Mesenchymal stem cell (in vitro differentiated cells and primary cell): ENCODE data around the gene PRR20B. TPM values are rescaled to one million over a fixed set of nuclear protein-coding genes. Genes with fewer than 3 reads are reported as not detected.
"Not testable (repeated sequence)": the region's sequence is repeated elsewhere in the genome, so short reads cannot be mapped to it uniquely, and the experiment has no call there.

Experiments
- DNase-seq: peaks from one replicate; pipeline ENCODE4 v3.0.0-alpha.2; 2013
- H2AFZ ChIP-seq: one replicate; pipeline ENCODE4 v1.6.1; 2013; ENCODE audit warnings: low read depth, mild to moderate bottlenecking, control low read depth, inconsistent platforms, low read length, moderate library complexity
- H2AK5ac ChIP-seq: 2 replicates; pipeline ENCODE4 v1.6.1; 2013; ENCODE audit warnings: low read length, moderate library complexity, mild to moderate bottlenecking, inconsistent platforms; ENCODE audit not compliant: severe bottlenecking
- H2BK120ac ChIP-seq: one replicate; pipeline ENCODE4 v1.6.1; 2013; ENCODE audit warnings: low read depth, mild to moderate bottlenecking, inconsistent platforms, low read length, moderate library complexity
- H2BK12ac ChIP-seq, 2 experiments: one replicate each; pipeline ENCODE4 v1.6.1; 2013; ENCODE audit warnings: inconsistent platforms in 2 of 2, low read length in 2 of 2, mild to moderate bottlenecking in 2 of 2, moderate library complexity in 2 of 2, control low read depth in 1 of 2
- H2BK15ac ChIP-seq: one replicate; pipeline ENCODE4 v1.6.1; 2013; ENCODE audit warnings: mild to moderate bottlenecking, low read depth, inconsistent platforms; ENCODE audit not compliant: poor library complexity, severe bottlenecking
- H2BK5ac ChIP-seq: 2 replicates; pipeline ENCODE4 v1.6.1; 2013; ENCODE audit warnings: low read depth, mild to moderate bottlenecking, low read length, control low read depth, inconsistent platforms; ENCODE audit not compliant: poor library complexity, severe bottlenecking
- H3K14ac ChIP-seq, 2 experiments: one replicate each; pipeline ENCODE4 v1.6.1; 2013; ENCODE audit warnings: inconsistent platforms in 2 of 2, low read length in 2 of 2, control low read depth in 1 of 2, mild to moderate bottlenecking in 1 of 2, moderate library complexity in 1 of 2
- H3K18ac ChIP-seq, 2 experiments: one replicate each; pipeline ENCODE4 v1.6.1; 2013; ENCODE audit warnings: inconsistent platforms in 2 of 2, low read length in 2 of 2, control low read depth in 1 of 2, low read depth in 1 of 2, mild to moderate bottlenecking in 1 of 2
- H3K23ac ChIP-seq, 2 experiments: one replicate each; pipeline ENCODE4 v1.6.1; 2013; ENCODE audit warnings: inconsistent platforms in 2 of 2, low read length in 2 of 2, mild to moderate bottlenecking in 2 of 2, moderate library complexity in 2 of 2, control low read depth in 1 of 2
- H3K27ac ChIP-seq: 2 replicates; pipeline ENCODE4 v1.5.1; 2013; ENCODE audit warnings: mild to moderate bottlenecking, moderate library complexity, low read length, control low read depth, inconsistent platforms; ENCODE audit not compliant: poor library complexity, severe bottlenecking
- H3K27me3 ChIP-seq, 2 experiments: 2 replicates each; pipeline versions ENCODE4 v1.6.1 to v1.7.0; 2013; ENCODE audit warnings: low read length in 2 of 2, mild to moderate bottlenecking in 2 of 2, moderate library complexity in 2 of 2, control low read depth in 1 of 2, inconsistent platforms in 1 of 2; ENCODE audit not compliant: control insufficient read depth in 1 of 2, insufficient read depth in 1 of 2
- H3K36me3 ChIP-seq, 2 experiments: 2 replicates each; pipeline versions ENCODE4 v1.6.1 to v1.7.0; 2013; ENCODE audit warnings: low read length in 2 of 2, control low read depth in 1 of 2, inconsistent platforms in 1 of 2, low read depth in 1 of 2, mild to moderate bottlenecking in 1 of 2; ENCODE audit not compliant: insufficient read depth in 2 of 2, control insufficient read depth in 1 of 2
- H3K4ac ChIP-seq, 2 experiments: one replicate each; pipeline ENCODE4 v1.6.1; 2013; ENCODE audit warnings: inconsistent platforms in 2 of 2, low read length in 2 of 2, mild to moderate bottlenecking in 2 of 2, moderate library complexity in 2 of 2, control low read depth in 1 of 2, low read depth in 1 of 2
- H3K4me1 ChIP-seq: 2 replicates; pipeline ENCODE4 v1.6.1; 2013; ENCODE audit warnings: low read depth, low read length, control low read depth; ENCODE audit not compliant: control insufficient read depth, insufficient read depth
- H3K4me2 ChIP-seq: 2 replicates; pipeline ENCODE4 v1.6.1; 2013; ENCODE audit warnings: low read length, mild to moderate bottlenecking, inconsistent platforms; ENCODE audit not compliant: poor library complexity, severe bottlenecking
- H3K4me3 ChIP-seq, 2 experiments: 2 replicates each; pipeline versions ENCODE4 v1.5.1 to v1.7.0; 2013; ENCODE audit warnings: low read length in 2 of 2, mild to moderate bottlenecking in 2 of 2, control low read depth in 1 of 2, low read depth in 1 of 2; ENCODE audit not compliant: insufficient read depth in 1 of 2
- H3K79me1 ChIP-seq: replicated peaks from 2 replicates; pipeline ENCODE4 v1.6.1; 2013; ENCODE audit warnings: mild to moderate bottlenecking, control low read depth, low read length, inconsistent platforms; ENCODE audit not compliant: poor library complexity, severe bottlenecking
- H3K9ac ChIP-seq: 2 replicates; pipeline ENCODE4 v1.7.0; 2013; ENCODE audit warnings: mild to moderate bottlenecking, low read length, moderate library complexity
- H3K9me3 ChIP-seq: 2 replicates; pipeline ENCODE4 v1.7.0; 2013; ENCODE audit warnings: mild to moderate bottlenecking, low read length; ENCODE audit not compliant: control insufficient read depth
- H4K8ac ChIP-seq: one replicate; pipeline ENCODE4 v1.6.1; 2013; ENCODE audit warnings: inconsistent platforms, mild to moderate bottlenecking, low read length, moderate library complexity
- H4K91ac ChIP-seq: one replicate; pipeline ENCODE4 v1.6.1; 2013; ENCODE audit warnings: mild to moderate bottlenecking, low read length, inconsistent platforms
- WGBS: methylation state at CpG from one replicate; pipeline ENCODE4 v1.1.7; 2013; ENCODE audit warnings: mixed read lengths; 5-methylcytosine and 5-hydroxymethylcytosine counted together
- polyA plus RNA-seq, 2 experiments: library from polyadenylated mRNA; stranded (reverse); fragments of 200-250 nt; gene quantifications; one replicate each; pipeline ENCODE4 v1.2.3, GENCODE V29; 2013

The PRR20B gene
- not detected for polyA plus RNA-seq (2013, experiment 1 of 2)
- not detected for polyA plus RNA-seq (2013, experiment 2 of 2)

DNA sequence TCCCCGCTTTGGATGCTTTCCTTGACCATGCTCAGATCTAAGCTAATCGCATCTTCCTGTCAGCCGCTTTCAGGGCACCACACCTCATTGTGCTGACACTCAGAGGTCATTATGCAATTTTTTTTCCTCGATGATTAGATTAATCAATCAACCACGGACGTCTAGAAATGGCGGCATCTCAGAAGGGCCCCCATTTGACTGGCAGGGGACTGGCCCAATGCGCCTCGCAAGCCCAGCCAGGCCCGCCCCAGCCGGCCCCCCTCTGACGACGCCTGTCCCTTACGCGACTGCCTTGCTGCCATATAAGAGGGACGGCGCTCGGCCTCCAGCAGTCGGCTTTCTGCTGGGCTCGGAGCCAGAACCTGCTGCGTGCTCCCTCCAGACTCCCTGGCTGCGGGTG lies at the start of gene PRR20B:
TSS of gene PRR20B (plus strand) at position 301 of the 400 bp plus-strand sequence. CDS start 387 bp downstream, outside the sequence.
- not testable (repeated sequence) for H3K79me1 ChIP-seq, H3K4me3 ChIP-seq, H3K18ac ChIP-seq, H4K8ac ChIP-seq, H3K9ac ChIP-seq, H2BK5ac ChIP-seq, H2BK120ac ChIP-seq, H4K91ac ChIP-seq, H3K9me3 ChIP-seq, H3K27ac ChIP-seq, H3K27me3 ChIP-seq, H3K23ac ChIP-seq, H3K14ac ChIP-seq, H3K4ac ChIP-seq, H2AFZ ChIP-seq, H3K4me1 ChIP-seq, H3K4me2 ChIP-seq, H2AK5ac ChIP-seq, DNase-seq, H2BK12ac ChIP-seq, H3K36me3 ChIP-seq, H2BK15ac ChIP-seq
- no CpG with 5 or more reads among the region's 22 CpGs for WGBS

- H2BK5ac ChIP-seq, result no peak overlapping the region
- H3K4ac ChIP-seq, result no peak overlapping the region
- no peaks in the 10 kb centered on the region for H3K79me1 ChIP-seq
- no peak overlapping the region for H3K4me3 ChIP-seq
- H3K18ac ChIP-seq, result no peak overlapping the region
- no peak overlapping the region for H4K91ac ChIP-seq
- no peaks in the 10 kb centered on the region for H3K4me1 ChIP-seq
- H3K36me3 ChIP-seq, result no peaks in the 10 kb centered on the region
- H3K27me3 ChIP-seq, result no peaks in the 10 kb centered on the region
- H3K4me2 ChIP-seq, result no peak overlapping the region
- peaks cover 16% of the 10 kb centered on the region for H3K9me3 ChIP-seq
- no peak overlapping the region for H2BK120ac ChIP-seq
- H2BK15ac ChIP-seq, result no peak overlapping the region
- H2AFZ ChIP-seq, result no peak overlapping the region
- no peak overlapping the region for H4K8ac ChIP-seq
- DNase-seq, result no peak
- H3K9ac ChIP-seq, result no peak overlapping the region
- no peak overlapping the region for H3K23ac ChIP-seq
- H3K14ac ChIP-seq, result no peak overlapping the region
- H2AK5ac ChIP-seq, result no peak overlapping the region
- no peak overlapping the region for H2BK12ac ChIP-seq
- no peak overlapping the region for H3K27ac ChIP-seq
- WGBS, result 89% methylated on average over 2 of the region's 4 CpGs
Observed at GRCh38 chr13:57114945-57115344, 32.3 kb upstream of the PRR20B start.

- H3K79me1 ChIP-seq, result no peaks in the 10 kb centered on the region
- H2AFZ ChIP-seq, result no peak overlapping the region
- H3K4me1 ChIP-seq, result no peaks in the 10 kb centered on the region
- H3K36me3 ChIP-seq, result no peaks in the 10 kb centered on the region
- DNase-seq, result no peak
- H3K27ac ChIP-seq, result no peak overlapping the region
- no peak overlapping the region for H2BK15ac ChIP-seq
- no peak overlapping the region for H3K14ac ChIP-seq
- H4K91ac ChIP-seq, result no peak overlapping the region
- H3K27me3 ChIP-seq, result no peaks in the 10 kb centered on the region
- H3K18ac ChIP-seq, result no peak overlapping the region
- H2AK5ac ChIP-seq, result no peak overlapping the region
- no peak overlapping the region for H2BK12ac ChIP-seq
- no peak overlapping the region for H3K9ac ChIP-seq
- no peak overlapping the region for H4K8ac ChIP-seq
- no peak overlapping the region for H2BK5ac ChIP-seq
- no peak overlapping the region for H3K4me3 ChIP-seq
- H3K4me2 ChIP-seq, result no peak overlapping the region
- WGBS, result 33% methylated on average over 1 of the region's 1 CpG
- no peaks in the 10 kb centered on the region for H3K9me3 ChIP-seq
- no peak overlapping the region for H3K23ac ChIP-seq
- H2BK120ac ChIP-seq, result no peak overlapping the region
- no peak overlapping the region for H3K4ac ChIP-seq
Observed at GRCh38 chr13:57123681-57124080, 23.6 kb upstream of the PRR20B start.

DNA sequence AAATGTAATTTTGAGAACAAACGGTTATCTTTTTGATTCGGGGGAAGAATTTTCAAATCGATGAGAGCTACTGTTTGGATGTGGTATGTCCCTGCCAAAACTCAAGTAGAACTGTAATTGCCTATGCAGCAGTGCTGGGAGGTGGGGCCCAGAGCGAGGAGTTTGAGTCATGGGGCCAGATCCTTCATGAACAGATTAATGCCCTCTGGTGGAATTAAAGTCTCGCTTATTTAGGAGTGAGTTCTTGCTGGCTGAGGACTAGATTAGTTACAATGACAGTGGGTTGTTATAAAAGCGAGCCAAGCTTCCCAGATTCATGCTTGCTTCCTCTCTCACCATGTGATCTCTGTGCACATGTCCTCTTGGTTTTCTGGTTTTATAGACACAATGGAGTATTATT lies 18.4 kb upstream of the PRR20B start:
- Histone ChIP-seq H2BK12ac (no peak overlapping the region), H3K4me1 (no peaks in the 10 kb centered on the region), H3K23ac (no peak overlapping the region), H4K8ac (no peak overlapping the region), H3K27me3 (no peaks in the 10 kb centered on the region), H4K91ac (no peak overlapping the region), H2AK5ac (no peak overlapping the region), H3K79me1 (no peaks in the 10 kb centered on the region), H3K18ac (no peak overlapping the region), H3K9ac (no peak overlapping the region), H3K36me3 (no peaks in the 10 kb centered on the region), H3K14ac (no peak overlapping the region), H3K4me2 (no peak overlapping the region), H3K4ac (no peak overlapping the region), H3K27ac (no peak overlapping the region), H2BK5ac (no peak overlapping the region), H3K4me3 (no peak overlapping the region), H2BK120ac (no peak overlapping the region), H3K9me3 (peaks cover 7% of the 10 kb centered on the region), H2AFZ (no peak overlapping the region), H2BK15ac (no peak overlapping the region)
- 70% methylated on average over 6 of the region's 6 CpGs for WGBS
- DNase-seq, result no peak
